GM12801 (cell line): ENCODE results near the gene BICD1.

Source experiments
- TF ChIP-seq, protein P1 (sequence below): IDR thresholded peaks from one replicate; pipeline ENCODE4 v1.5.1; 2011; ENCODE audit warnings: control low read depth; ENCODE audit not compliant: insufficient read length; ENCODE audit errors: extremely low read depth

The BICD1 gene

DNA sequence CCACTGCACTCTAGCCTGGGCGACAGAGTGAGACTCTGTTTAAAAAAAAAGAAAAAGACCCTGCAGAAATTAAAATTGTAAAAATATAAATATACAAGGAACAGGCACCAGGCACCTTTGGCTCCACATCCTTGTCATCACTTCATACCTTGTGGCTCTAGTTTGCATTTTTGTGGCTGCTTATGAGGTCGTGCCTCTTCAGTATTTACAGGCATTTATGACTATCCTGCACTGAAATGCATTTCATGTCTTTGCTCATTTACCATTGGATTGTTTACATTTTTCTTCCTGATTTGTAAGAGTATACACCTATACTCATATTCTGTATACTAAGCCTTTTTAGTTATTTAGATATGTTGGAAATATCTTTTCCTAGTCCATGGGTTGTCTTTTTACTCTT lies 20.1 kb downstream of the BICD1 start:
- TF ChIP-seq, protein P1, sequence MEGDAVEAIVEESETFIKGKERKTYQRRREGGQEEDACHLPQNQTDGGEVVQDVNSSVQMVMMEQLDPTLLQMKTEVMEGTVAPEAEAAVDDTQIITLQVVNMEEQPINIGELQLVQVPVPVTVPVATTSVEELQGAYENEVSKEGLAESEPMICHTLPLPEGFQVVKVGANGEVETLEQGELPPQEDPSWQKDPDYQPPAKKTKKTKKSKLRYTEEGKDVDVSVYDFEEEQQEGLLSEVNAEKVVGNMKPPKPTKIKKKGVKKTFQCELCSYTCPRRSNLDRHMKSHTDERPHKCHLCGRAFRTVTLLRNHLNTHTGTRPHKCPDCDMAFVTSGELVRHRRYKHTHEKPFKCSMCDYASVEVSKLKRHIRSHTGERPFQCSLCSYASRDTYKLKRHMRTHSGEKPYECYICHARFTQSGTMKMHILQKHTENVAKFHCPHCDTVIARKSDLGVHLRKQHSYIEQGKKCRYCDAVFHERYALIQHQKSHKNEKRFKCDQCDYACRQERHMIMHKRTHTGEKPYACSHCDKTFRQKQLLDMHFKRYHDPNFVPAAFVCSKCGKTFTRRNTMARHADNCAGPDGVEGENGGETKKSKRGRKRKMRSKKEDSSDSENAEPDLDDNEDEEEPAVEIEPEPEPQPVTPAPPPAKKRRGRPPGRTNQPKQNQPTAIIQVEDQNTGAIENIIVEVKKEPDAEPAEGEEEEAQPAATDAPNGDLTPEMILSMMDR: no peak

DNA sequence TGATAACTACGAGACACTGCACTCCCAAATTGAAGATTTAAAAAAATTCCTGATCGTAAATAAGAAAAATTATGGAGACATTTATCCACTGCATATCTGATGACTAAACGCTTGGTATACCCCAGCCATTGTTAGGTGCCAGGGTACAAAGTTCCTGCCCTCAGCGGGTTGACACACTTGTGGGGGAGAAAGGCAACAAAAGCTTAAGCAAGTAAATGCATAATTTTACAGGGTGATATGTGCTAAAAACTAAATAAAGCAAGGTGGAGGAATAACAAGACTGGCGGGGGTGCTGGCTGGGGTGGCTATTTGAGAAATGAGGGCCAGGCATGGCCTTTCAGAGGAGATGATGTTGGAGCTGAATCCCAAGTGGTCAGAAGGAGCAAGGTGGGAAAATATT lies 25.0 kb downstream of the BICD1 start:
- TF ChIP-seq, protein P1: no peak

- TF ChIP-seq, protein P1: no peak
Measured at GRCh38 chr12:32134101-32134888, 27.6 kb downstream of the BICD1 start.

DNA sequence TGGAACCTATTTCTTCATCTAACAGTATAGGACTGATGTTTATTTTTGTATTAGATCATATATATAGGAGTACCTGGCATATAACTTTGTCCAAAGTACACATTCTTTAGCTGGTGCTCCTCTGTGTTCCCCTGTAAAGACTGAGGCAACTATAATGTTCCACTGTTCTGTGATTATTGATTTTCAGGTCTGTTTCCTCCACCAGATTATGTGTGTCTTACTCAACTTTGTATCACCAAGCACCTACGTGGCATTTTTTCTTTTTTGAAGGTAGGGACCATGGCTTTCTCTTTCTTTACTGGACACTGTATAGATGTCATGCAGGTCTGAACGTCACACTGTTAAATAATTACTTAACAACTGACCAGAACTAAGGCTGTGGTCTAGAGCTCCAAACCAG lies 29.3 kb downstream of the BICD1 start:
- TF ChIP-seq, protein P1: no peak

DNA sequence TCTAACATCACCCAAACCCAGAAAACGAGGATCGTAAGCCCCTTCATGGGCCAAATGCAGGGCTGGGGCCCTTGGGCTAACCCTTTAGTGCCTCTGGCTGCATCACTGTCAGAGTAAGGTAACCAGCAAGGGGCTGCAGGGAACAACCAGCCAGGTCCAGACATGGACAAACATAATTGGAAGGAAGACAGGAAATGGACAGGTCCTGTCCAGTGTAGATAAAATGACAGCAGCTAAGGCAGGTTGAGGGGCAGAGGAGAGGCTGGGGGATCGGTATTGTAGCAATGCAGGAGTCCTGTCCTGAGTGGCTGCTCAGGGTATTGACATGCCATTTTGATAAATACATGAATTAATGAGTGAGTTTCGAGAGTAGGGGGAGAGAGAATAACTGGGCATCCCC lies 29.8 kb downstream of the BICD1 start:
- TF ChIP-seq, protein P1: no peak

DNA sequence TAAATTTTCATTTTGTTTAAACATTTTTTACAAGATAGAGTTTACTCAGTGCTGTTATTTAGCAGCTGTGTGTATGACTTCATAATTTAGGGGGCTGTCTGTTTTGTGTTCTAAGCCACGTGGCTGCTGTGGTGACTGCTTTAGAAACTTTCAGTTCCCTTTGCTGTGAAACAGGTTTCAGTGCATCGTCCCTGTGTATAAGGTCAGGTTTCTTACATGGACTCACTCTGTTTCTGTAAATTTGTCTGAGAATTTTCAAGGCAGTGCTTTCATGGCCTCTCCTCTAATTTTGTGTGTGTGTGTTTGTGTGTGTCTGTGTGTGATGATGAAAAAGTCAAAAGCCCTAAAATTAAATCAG lies 32.4 kb downstream of the BICD1 start:
- TF ChIP-seq, protein P1: no peak

- TF ChIP-seq, protein P1: no peak
Measured at GRCh38 chr12:32140877-32141276, 34.2 kb downstream of the BICD1 start.

DNA sequence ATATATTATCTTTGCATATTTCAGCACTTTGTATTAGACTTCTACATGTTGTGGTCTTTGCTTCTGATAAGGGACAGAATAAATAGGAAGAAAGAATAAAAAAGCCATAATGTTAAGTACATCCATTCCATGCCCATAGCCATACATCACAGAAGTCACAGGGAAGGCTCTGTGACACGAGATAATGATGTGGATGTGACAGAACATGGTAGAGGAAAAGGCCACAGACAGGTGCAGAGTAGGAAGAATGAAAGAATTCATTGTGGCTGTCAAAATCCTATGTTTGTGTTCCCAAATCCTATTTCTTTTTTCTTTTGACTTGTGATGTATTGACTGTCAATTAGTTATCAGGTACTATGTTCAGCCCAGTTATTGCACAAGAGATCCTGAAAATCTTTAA lies 38.4 kb downstream of the BICD1 start:
- TF ChIP-seq, protein P1: no peak
